Bronchial epithelial cell (primary cell): ENCODE measurements around the gene RCVRN. TPM values are rescaled to one million over a fixed set of nuclear protein-coding genes. Genes with fewer than 3 reads are reported as not detected.
A peak's percentile ranks its signal among the peaks of the same experiment; 100 is the strongest.

Experiments
- DNase-seq: peaks from one replicate; pipeline ENCODE4 v3.0.0-alpha.2; 2010; ENCODE audit warnings: low read depth
- FAIRE-seq: peaks from 2 replicates; lab custom pipeline; 2011; peaks lifted over from hg19 to GRCh38; lab: Jason Lieb, UNC
- H3K27me3 ChIP-seq: 2 replicates; pipeline ENCODE4 v1.5.1; 2011; ENCODE audit warnings: low read length; ENCODE audit not compliant: control insufficient read depth, insufficient read depth
- H3K36me3 ChIP-seq: 2 replicates; pipeline ENCODE4 v1.5.1; 2011; ENCODE audit warnings: low read length; ENCODE audit not compliant: control insufficient read depth, insufficient read depth
- H3K4me3 ChIP-seq: 2 replicates; pipeline ENCODE4 v1.5.1; 2011; ENCODE audit warnings: mild to moderate bottlenecking, low read depth, low read length, control low read depth
- total RNA-seq: library from RNA; depleted of rRNA; stranded (reverse); fragments of >200 nt; gene quantifications from 2 replicates; pipeline ENCODE4 v1.2.1, GENCODE V29; 2014
- TF ChIP-seq, protein P1 (sequence below): IDR thresholded peaks from 2 replicates; pipeline ENCODE4 v1.5.1; 2011; ENCODE audit warnings: mild to moderate bottlenecking, moderate library complexity, low read length, control low read depth, inconsistent platforms; ENCODE audit not compliant: insufficient read depth, severe bottlenecking

The RCVRN gene
- total RNA-seq, 1 donor from 2014 or later: not detected

DNA sequence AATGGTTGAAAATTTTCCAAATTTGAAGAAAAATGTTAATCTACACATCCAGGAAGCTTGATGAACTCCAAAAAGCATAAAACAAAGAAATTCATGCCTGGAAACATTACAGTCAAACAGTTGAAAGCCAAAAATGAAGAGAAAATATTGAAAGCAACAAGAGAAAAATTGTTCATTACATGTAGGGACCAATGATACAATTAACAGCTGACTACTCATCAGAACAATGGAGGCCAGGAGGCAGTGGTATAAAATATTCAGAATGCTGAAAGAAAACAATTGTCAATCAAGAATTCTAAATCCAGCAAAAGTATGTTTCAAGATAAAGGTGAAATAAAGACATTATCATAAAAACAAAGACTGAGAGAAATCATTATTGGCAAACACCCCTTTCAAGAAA, 21.6 kb downstream of the RCVRN start:
- DNase-seq: no peak
- no peak overlapping the region for H3K4me3 ChIP-seq
- FAIRE-seq: no peak
- TF ChIP-seq, protein P1, sequence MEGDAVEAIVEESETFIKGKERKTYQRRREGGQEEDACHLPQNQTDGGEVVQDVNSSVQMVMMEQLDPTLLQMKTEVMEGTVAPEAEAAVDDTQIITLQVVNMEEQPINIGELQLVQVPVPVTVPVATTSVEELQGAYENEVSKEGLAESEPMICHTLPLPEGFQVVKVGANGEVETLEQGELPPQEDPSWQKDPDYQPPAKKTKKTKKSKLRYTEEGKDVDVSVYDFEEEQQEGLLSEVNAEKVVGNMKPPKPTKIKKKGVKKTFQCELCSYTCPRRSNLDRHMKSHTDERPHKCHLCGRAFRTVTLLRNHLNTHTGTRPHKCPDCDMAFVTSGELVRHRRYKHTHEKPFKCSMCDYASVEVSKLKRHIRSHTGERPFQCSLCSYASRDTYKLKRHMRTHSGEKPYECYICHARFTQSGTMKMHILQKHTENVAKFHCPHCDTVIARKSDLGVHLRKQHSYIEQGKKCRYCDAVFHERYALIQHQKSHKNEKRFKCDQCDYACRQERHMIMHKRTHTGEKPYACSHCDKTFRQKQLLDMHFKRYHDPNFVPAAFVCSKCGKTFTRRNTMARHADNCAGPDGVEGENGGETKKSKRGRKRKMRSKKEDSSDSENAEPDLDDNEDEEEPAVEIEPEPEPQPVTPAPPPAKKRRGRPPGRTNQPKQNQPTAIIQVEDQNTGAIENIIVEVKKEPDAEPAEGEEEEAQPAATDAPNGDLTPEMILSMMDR: no peak
- H3K36me3 ChIP-seq: no peaks in the 10 kb centered on the region
- H3K27me3 ChIP-seq: no peaks in the 10 kb centered on the region

DNA sequence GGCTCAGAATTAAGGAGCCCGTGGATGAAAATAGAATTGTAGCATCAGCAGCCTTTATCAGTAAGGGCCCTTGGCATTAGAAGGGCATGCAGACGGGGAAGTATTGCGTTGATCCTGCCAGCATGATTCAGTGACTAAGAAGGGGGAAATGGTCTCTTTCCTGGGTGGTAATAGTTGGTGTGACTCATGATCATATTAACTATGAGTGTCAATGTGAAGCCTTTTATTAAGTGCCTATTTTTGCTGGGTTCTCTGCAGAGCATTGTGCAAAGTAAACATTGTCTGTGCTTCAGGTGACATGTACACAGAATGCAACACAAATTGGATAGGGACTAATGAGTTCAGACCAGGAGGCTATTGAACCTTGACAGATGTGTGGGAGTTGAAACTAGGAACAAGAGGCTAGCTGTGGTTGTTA, 24.5 kb downstream of the RCVRN start:
- no peaks in the 10 kb centered on the region for H3K27me3 ChIP-seq
- no peaks in the 10 kb centered on the region for H3K36me3 ChIP-seq
- peak; percentile 86 for DNase-seq
- TF ChIP-seq, protein P1: no peak
- H3K4me3 ChIP-seq: no peak overlapping the region
- FAIRE-seq: no peak

DNA sequence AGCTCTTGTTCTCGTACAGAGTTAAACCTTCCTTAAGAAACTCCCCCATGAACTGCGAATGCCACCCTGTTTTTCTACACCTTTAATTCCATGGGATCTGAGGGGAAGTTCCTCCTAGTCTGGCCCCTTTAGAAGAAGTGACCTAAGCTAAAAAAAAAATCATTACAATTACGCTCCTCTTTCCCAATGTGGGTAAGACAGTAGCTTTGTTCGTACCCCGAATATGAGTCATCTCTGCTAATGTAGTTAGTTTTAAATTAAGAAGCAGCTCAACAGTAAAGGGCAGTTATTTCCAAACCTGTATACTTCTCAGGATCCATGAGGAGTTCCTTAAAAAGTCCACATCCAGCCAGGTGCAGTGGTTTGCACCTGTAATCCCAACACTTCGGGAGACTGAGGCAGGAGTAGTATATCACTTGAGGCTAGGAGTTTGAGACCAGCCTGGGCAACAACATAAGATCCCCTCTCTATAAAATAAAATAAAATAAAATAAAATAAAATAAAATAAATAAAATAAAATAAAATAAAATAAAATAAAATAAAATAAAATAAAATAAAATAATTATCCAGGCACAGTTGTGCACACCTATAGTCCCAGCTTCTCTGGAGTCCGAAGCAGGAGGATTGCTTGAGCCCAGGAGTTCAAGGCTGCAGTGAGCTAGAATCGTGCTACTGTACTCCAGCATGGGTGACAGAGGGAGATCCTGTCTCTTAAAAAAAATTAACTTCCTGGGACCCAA, 26.1 kb downstream of the RCVRN start:
- DNase-seq: no peak
- no peaks in the 10 kb centered on the region for H3K36me3 ChIP-seq
- FAIRE-seq: no peak
- no peaks in the 10 kb centered on the region for H3K27me3 ChIP-seq
- no peak overlapping the region for H3K4me3 ChIP-seq
- TF ChIP-seq, protein P1: no peak

DNA sequence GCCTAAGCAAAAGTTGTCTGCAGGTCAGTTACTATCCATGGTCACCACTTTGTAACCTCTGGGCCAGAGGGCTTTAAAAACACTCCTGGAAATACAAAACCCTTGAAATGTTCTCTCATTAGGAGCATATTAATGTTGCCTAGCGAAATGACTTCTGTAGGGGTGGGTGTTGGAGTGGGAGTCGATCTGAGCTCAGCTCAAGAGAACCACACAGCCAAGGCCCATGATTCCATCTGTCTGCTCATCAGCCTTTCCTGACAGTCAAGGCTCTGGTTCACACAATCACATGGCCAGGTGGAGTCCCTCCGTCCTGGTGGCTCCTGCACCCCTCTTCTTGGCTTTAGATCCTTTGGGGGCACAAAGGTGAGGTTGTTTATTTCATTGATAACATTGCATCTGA, 26.7 kb downstream of the RCVRN start:
- TF ChIP-seq, protein P1: no peak
- no peak for DNase-seq
- Histone ChIP-seq H3K36me3 (no peaks in the 10 kb centered on the region), H3K4me3 (no peak overlapping the region), H3K27me3 (no peaks in the 10 kb centered on the region)
- no peak for FAIRE-seq

DNA sequence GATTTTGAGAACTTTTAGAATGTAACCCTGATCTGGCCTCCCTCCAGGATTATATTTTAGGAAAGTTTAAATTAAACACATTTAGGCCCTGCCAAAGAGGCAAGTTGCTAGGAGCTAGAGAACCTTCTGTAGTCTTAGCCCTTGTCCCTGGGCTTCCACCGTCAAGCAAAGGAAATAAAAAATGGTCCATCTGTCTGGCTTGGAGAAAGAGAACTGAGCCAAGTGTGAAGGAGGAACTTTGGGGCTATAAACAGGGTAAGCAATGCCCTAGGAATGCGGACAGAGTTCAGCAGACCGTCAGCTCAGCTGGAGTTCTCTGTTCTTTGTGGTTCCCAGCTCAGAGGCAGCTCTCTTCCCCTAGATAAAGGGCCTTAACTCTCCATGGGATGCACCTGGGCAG, 29.6 kb downstream of the RCVRN start:
- H3K27me3 ChIP-seq: no peaks in the 10 kb centered on the region
- no peak overlapping the region for H3K4me3 ChIP-seq
- TF ChIP-seq, protein P1: no peak
- DNase-seq: no peak
- no peak for FAIRE-seq
- H3K36me3 ChIP-seq: no peaks in the 10 kb centered on the region

DNA sequence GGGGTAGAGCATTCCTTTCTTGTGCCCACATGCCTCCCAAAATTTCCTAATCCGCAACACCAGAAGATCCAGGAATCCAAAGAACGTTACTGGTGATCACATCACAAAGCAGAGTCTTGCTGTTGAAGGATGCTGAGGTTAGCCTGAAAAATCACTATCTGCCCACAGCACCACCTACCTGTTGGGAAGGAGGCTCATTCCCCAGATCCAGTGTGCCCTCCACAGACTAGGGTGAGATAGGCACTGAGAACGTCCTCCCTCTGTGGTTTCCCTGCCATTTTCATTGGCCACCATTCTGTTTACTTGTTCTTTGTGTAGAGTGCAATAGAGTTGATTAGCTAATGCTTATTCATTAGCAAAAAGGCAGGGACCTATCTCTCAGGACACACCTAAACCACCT, 30.3 kb downstream of the RCVRN start:
- FAIRE-seq: no peak
- DNase-seq: no peak

More for the DNA sequence above, 30.3 kb downstream of the RCVRN start:
- no peaks in the 10 kb centered on the region for H3K36me3 ChIP-seq
- H3K4me3 ChIP-seq: no peak overlapping the region
- H3K27me3 ChIP-seq: no peaks in the 10 kb centered on the region
- TF ChIP-seq, protein P1: no peak
